Tibial nerve (tissue), 3 donors: ENCODE measurements around the gene SEMA3E.

ENCODE experiments used
- CTCF ChIP-seq, 5 experiments: fragments of 200-600 bp in 3 of 5; fragments of 450-650 bp in 2 of 5; sonication (generic) in 3 of 5; IDR thresholded peaks; one replicate each; pipeline ENCODE4 v1.5.1; 2016 to 2019; ENCODE audit warnings: antibody characterized with exemption in 5 of 5, mild to moderate bottlenecking in 3 of 5, moderate library complexity in 2 of 5
- POLR2A ChIP-seq, 2 donors: fragments of 450-650 bp; IDR thresholded peaks; one replicate each; pipeline ENCODE4 v1.6.1; 2017; ENCODE audit warnings: antibody characterized with exemption in 2 of 2, mild to moderate bottlenecking in 2 of 2, moderate library complexity in 2 of 2

GRCh38 chr7:83562289-83562688 lies 86.7 kb downstream of the SEMA3E start:
- TF ChIP-seq CTCF (IDR thresholded peaks at IDR 0.05) = no peak
- TF ChIP-seq POLR2A (IDR thresholded peaks at IDR 0.05) = no peak
